ENCODE results near the gene A3GALT2.
"Not testable (repeated sequence)": the region's sequence is repeated elsewhere in the genome, so short reads cannot be mapped to it uniquely, and the experiment has no call there.

A3GALT2 gene

GRCh38 chr1:33310702-33311101, 10.2 kb downstream of the A3GALT2 start:
- no peak for DNase-seq (ENCODE audit: extremely low read depth, insufficient read length)
- Histone ChIP-seq H3K27me3 (replicated peaks; ENCODE audit: control insufficient read depth, insufficient read depth, low read length) (no peaks in the 10 kb centered on the region; the same call in 1 of the 2 replicates), H3K4me3 (replicated peaks; ENCODE audit: low read depth, low read length) (no peak overlapping the region), H3K36me3 (ENCODE audit: control insufficient read depth, insufficient read depth, low read length) (no peaks in the 10 kb centered on the region)
- TF ChIP-seq CTCF (IDR thresholded peaks at IDR 0.05; ENCODE audit: insufficient read depth, low read length, poor library complexity, severe bottlenecking) = no peak

- H3K4me3 ChIP-seq (replicated peaks; ENCODE audit: low read depth, low read length); DNase-seq (ENCODE audit: extremely low read depth, insufficient read length); H3K36me3 ChIP-seq (ENCODE audit: control insufficient read depth, insufficient read depth, low read length); H3K27me3 ChIP-seq (replicated peaks; ENCODE audit: control insufficient read depth, insufficient read depth, low read length): not testable (repeated sequence)
Measured at GRCh38 chr1:33309351-33309750, 11.5 kb downstream of the A3GALT2 start.

GRCh38 chr1:33307494-33307864, 13.4 kb downstream of the A3GALT2 start:
- Histone ChIP-seq H3K4me3 (replicated peaks; ENCODE audit: low read depth, low read length) (no peak overlapping the region), H3K36me3 (ENCODE audit: control insufficient read depth, insufficient read depth, low read length) (no peaks in the 10 kb centered on the region), H3K27me3 (replicated peaks; ENCODE audit: control insufficient read depth, insufficient read depth, low read length) (no peaks in the 10 kb centered on the region)
- TF ChIP-seq CTCF (IDR thresholded peaks at IDR 0.05; ENCODE audit: insufficient read depth, low read length, poor library complexity, severe bottlenecking) = no peak
- no peak for DNase-seq (ENCODE audit: extremely low read depth, insufficient read length)

GRCh38 chr1:33306653-33307493, 14.0 kb downstream of the A3GALT2 start:
- no peak overlapping the region for H3K4me3 ChIP-seq (replicated peaks; ENCODE audit: low read depth, low read length)
- no peaks in the 10 kb centered on the region for H3K36me3 ChIP-seq (ENCODE audit: control insufficient read depth, insufficient read depth, low read length)
- TF ChIP-seq CTCF (IDR thresholded peaks at IDR 0.05; ENCODE audit: insufficient read depth, low read length, poor library complexity, severe bottlenecking) = no peak
- no peaks in the 10 kb centered on the region for H3K27me3 ChIP-seq (replicated peaks; ENCODE audit: control insufficient read depth, insufficient read depth, low read length)
- no peak for DNase-seq (ENCODE audit: extremely low read depth, insufficient read length)

- no peaks in the 10 kb centered on the region for H3K36me3 ChIP-seq (ENCODE audit: control insufficient read depth, insufficient read depth, low read length)
- TF ChIP-seq CTCF (IDR thresholded peaks at IDR 0.05; ENCODE audit: insufficient read depth, low read length, poor library complexity, severe bottlenecking) = no peak
Measured at GRCh38 chr1:33305816-33306652, 14.9 kb downstream of the A3GALT2 start.

GRCh38 chr1:33305016-33305415, 15.9 kb downstream of the A3GALT2 start:
- H3K27me3 ChIP-seq (replicated peaks; ENCODE audit: control insufficient read depth, insufficient read depth, low read length) = no peaks in the 10 kb centered on the region
- no peak overlapping the region for H3K4me3 ChIP-seq (replicated peaks; ENCODE audit: low read depth, low read length)
- no peak for DNase-seq (ENCODE audit: extremely low read depth, insufficient read length)
- no peaks in the 10 kb centered on the region for H3K36me3 ChIP-seq (ENCODE audit: control insufficient read depth, insufficient read depth, low read length)
- TF ChIP-seq CTCF (IDR thresholded peaks at IDR 0.05; ENCODE audit: insufficient read depth, low read length, poor library complexity, severe bottlenecking) = no peak

More at GRCh38 chr1:33305816-33306652, 14.9 kb downstream of the A3GALT2 start:
- DNase-seq (ENCODE audit: extremely low read depth, insufficient read length) = no peak
- no peaks in the 10 kb centered on the region for H3K27me3 ChIP-seq (replicated peaks; ENCODE audit: control insufficient read depth, insufficient read depth, low read length)
- no peak overlapping the region for H3K4me3 ChIP-seq (replicated peaks; ENCODE audit: low read depth, low read length)

Data from GM06990 (cell line).